Measurements from ENCODE around the gene CAPSL.
"Not testable (repeated sequence)": the region's sequence is repeated elsewhere in the genome, so short reads cannot be mapped to it uniquely, and the experiment has no call there.

- TF ChIP-seq CTCF, POLR2A (IDR thresholded peaks at IDR 0.05): not testable (repeated sequence)
Measured at GRCh38 chr5:35976859-35977258, 38.4 kb upstream of the CAPSL start.
